Trophoblast cell (in vitro differentiated cells and primary cell): ENCODE measurements around the gene NATD1.

Experiments used
- DNase-seq, 2 donors: peaks; one replicate each; pipeline ENCODE4 v3.0.0-alpha.2; 2016
- H2AFZ ChIP-seq: 2 replicates; pipeline ENCODE4 v1.6.1; 2013; ENCODE audit warnings: low read length, moderate library complexity, mild to moderate bottlenecking; ENCODE audit not compliant: insufficient read depth, poor library complexity
- H2AK5ac ChIP-seq: 2 replicates; pipeline ENCODE4 v1.6.1; 2013; ENCODE audit warnings: mild to moderate bottlenecking, low read length
- H2BK120ac ChIP-seq: 2 replicates; pipeline ENCODE4 v1.6.1; 2013; ENCODE audit warnings: low read length, mild to moderate bottlenecking, moderate library complexity; ENCODE audit not compliant: insufficient read depth, poor library complexity
- H2BK12ac ChIP-seq: 2 replicates; pipeline ENCODE4 v1.6.1; 2013; ENCODE audit warnings: mild to moderate bottlenecking, low read length, moderate library complexity
- H2BK5ac ChIP-seq: 2 replicates; pipeline ENCODE4 v1.6.1; 2013; ENCODE audit warnings: low read length, low read depth, moderate library complexity, mild to moderate bottlenecking; ENCODE audit not compliant: poor library complexity
- H3K14ac ChIP-seq: 2 replicates; pipeline ENCODE4 v1.6.1; 2013; ENCODE audit warnings: mild to moderate bottlenecking, low read length
- H3K18ac ChIP-seq: 2 replicates; pipeline ENCODE4 v1.6.1; 2013; ENCODE audit warnings: mild to moderate bottlenecking, low read length
- H3K23ac ChIP-seq: 2 replicates; pipeline ENCODE4 v1.6.1; 2013; ENCODE audit warnings: low read length
- H3K27ac ChIP-seq: 2 replicates; pipeline ENCODE4 v1.5.1; 2013; ENCODE audit warnings: low read depth, mild to moderate bottlenecking, inconsistent platforms, low read length, moderate library complexity
- H3K27me3 ChIP-seq: 2 replicates; pipeline ENCODE4 v1.6.1; 2013; ENCODE audit warnings: inconsistent platforms, mild to moderate bottlenecking, low read length, moderate library complexity; ENCODE audit not compliant: insufficient read depth
- H3K36me3 ChIP-seq, 2 experiments: 1 replicate in 1 of 2; 2 replicates in 1 of 2; pipeline ENCODE4 v1.6.1; 2013; ENCODE audit warnings: low read length in 2 of 2, mild to moderate bottlenecking in 2 of 2, moderate library complexity in 1 of 2; ENCODE audit not compliant: insufficient read depth in 2 of 2, control insufficient read depth in 1 of 2
- H3K4ac ChIP-seq: 2 replicates; pipeline ENCODE4 v1.6.1; 2013; ENCODE audit warnings: low read depth, mild to moderate bottlenecking, low read length, moderate library complexity
- H3K4me1 ChIP-seq, 2 experiments: 1 replicate in 1 of 2; 2 replicates in 1 of 2; pipeline ENCODE4 v1.6.1; 2013; ENCODE audit warnings: low read length in 2 of 2, mild to moderate bottlenecking in 2 of 2, moderate library complexity in 1 of 2; ENCODE audit not compliant: insufficient read depth in 2 of 2, control insufficient read depth in 1 of 2
- H3K4me2 ChIP-seq: 2 replicates; pipeline ENCODE4 v1.6.1; 2013; ENCODE audit warnings: inconsistent platforms, mild to moderate bottlenecking, low read length, moderate library complexity
- H3K4me3 ChIP-seq: 2 replicates; pipeline ENCODE4 v1.5.1; 2013; ENCODE audit warnings: mild to moderate bottlenecking, low read depth, low read length, inconsistent platforms
- H3K79me1 ChIP-seq: one replicate; pipeline ENCODE4 v1.6.1; 2013; ENCODE audit warnings: low read length
- H3K79me2 ChIP-seq: 2 replicates; pipeline ENCODE4 v1.6.1; 2013; ENCODE audit warnings: low read length, mild to moderate bottlenecking; ENCODE audit not compliant: control insufficient read depth, insufficient read depth, poor library complexity
- H3K9ac ChIP-seq: 2 replicates; pipeline ENCODE4 v1.6.1; 2013; ENCODE audit warnings: mild to moderate bottlenecking, low read length
- H3K9me3 ChIP-seq: 2 replicates; pipeline ENCODE4 v1.6.1; 2013; ENCODE audit warnings: low read depth, mild to moderate bottlenecking, control low read depth, inconsistent platforms, low read length; ENCODE audit not compliant: insufficient read depth
- H4K12ac ChIP-seq: 2 replicates; pipeline ENCODE4 v1.6.1; 2013; ENCODE audit warnings: low read depth, mild to moderate bottlenecking, low read length, moderate library complexity
- H4K8ac ChIP-seq: 2 replicates; pipeline ENCODE4 v1.6.1; 2013; ENCODE audit warnings: low read depth, mild to moderate bottlenecking, low read length, moderate library complexity
- H4K91ac ChIP-seq: one replicate; pipeline ENCODE4 v1.6.1; 2013; ENCODE audit warnings: low read depth, mild to moderate bottlenecking, low read length, moderate library complexity
- WGBS: extraction: QIAGEN DNeasy Blood & Tissue Kit; methylation state at CpG from one replicate; pipeline ENCODE4 v1.1.7; 2013; ENCODE audit warnings: missing lambda C conversion rate; ENCODE audit not compliant: insufficient read length, insufficient coverage; ENCODE audit errors: extremely low coverage; 5-methylcytosine and 5-hydroxymethylcytosine counted together

NATD1 gene

GRCh38 chr17:21286909-21287702 is 33.9 kb upstream of the NATD1 start:
- H2BK12ac ChIP-seq, result no peak overlapping the region
- no peak overlapping the region for H4K12ac ChIP-seq
- H4K8ac ChIP-seq, result no peak overlapping the region
- no peak overlapping the region for H2BK120ac ChIP-seq
- H3K36me3 ChIP-seq, result peaks cover 4 to 7% of the 10 kb centered on the region in 2 experiments
- DNase-seq, result peak in 1 of 2 donors; percentile 67
- no CpG with 5 or more reads among the region's 9 CpGs for WGBS
- H3K14ac ChIP-seq, result no peak overlapping the region
- H3K4me2 ChIP-seq, result peak overlapping the region; percentile 81
- H3K23ac ChIP-seq, result no peak overlapping the region
- H4K91ac ChIP-seq, result no peak overlapping the region
- H3K18ac ChIP-seq, result peak overlapping the region; percentile 2
- H3K79me2 ChIP-seq, result peaks cover 13% of the 10 kb centered on the region
- peaks cover 21 to 33% of the 10 kb centered on the region in 2 experiments for H3K4me1 ChIP-seq
- H3K27ac ChIP-seq, result no peak overlapping the region
- peaks cover 9% of the 10 kb centered on the region for H3K79me1 ChIP-seq
- H3K27me3 ChIP-seq, result no peaks in the 10 kb centered on the region
- no peak overlapping the region for H3K4me3 ChIP-seq
- H2AFZ ChIP-seq, result no peak overlapping the region
- H3K9me3 ChIP-seq, result peaks cover 6% of the 10 kb centered on the region
- no peak overlapping the region for H3K9ac ChIP-seq
- peak overlapping the region; percentile 53 for H3K4ac ChIP-seq
- no peak overlapping the region for H2BK5ac ChIP-seq
- no peak overlapping the region for H2AK5ac ChIP-seq

GRCh38 chr17:21286066-21286770 is 33.0 kb upstream of the NATD1 start:
- no peak overlapping the region for H2AFZ ChIP-seq
- peak overlapping the region; percentile 81 for H3K4me2 ChIP-seq
- H3K23ac ChIP-seq, result no peak overlapping the region
- peaks cover 4% of the 10 kb centered on the region in 2 experiments for H3K36me3 ChIP-seq
- no peak overlapping the region for H4K8ac ChIP-seq
- H3K9me3 ChIP-seq, result no peaks in the 10 kb centered on the region
- peak overlapping the region; percentile 25 for H3K4me3 ChIP-seq
- no peak overlapping the region for H4K12ac ChIP-seq
- H3K18ac ChIP-seq, result peak overlapping the region; percentile 4
- H3K4ac ChIP-seq, result peak overlapping the region; percentile 13
- H3K79me1 ChIP-seq, result peaks cover 9% of the 10 kb centered on the region
- H3K14ac ChIP-seq, result peak overlapping the region; percentile 11
- H2BK5ac ChIP-seq, result peak overlapping the region; percentile 1
- no peak overlapping the region for H2BK12ac ChIP-seq
- whole genome bisulfite sequencing, result no CpG with 5 or more reads among the region's 16 CpGs
- peaks cover 13% of the 10 kb centered on the region for H3K79me2 ChIP-seq
- peak; percentile 94 to 96 for DNase-seq
- no peak overlapping the region for H2BK120ac ChIP-seq
- H3K9ac ChIP-seq, result no peak overlapping the region
- peaks cover 21 to 33% of the 10 kb centered on the region in 2 experiments for H3K4me1 ChIP-seq
- no peak overlapping the region for H3K27ac ChIP-seq
- H4K91ac ChIP-seq, result peak overlapping the region; percentile 23
- H2AK5ac ChIP-seq, result no peak overlapping the region
- H3K27me3 ChIP-seq, result no peaks in the 10 kb centered on the region

GRCh38 chr17:21285164-21286065 is 32.2 kb upstream of the NATD1 start:
- DNase-seq, result peak in 1 of 2 donors; percentile 58
- no peak overlapping the region for H2BK12ac ChIP-seq
- H3K4me1 ChIP-seq, result peaks cover 21 to 33% of the 10 kb centered on the region in 2 experiments
- peaks cover 9% of the 10 kb centered on the region for H3K79me1 ChIP-seq
- no peak overlapping the region for H3K23ac ChIP-seq
- H2AFZ ChIP-seq, result peak overlapping the region; percentile 53
- no peak overlapping the region for H4K12ac ChIP-seq
- H4K91ac ChIP-seq, result no peak overlapping the region
- no CpG with 5 or more reads among the region's 16 CpGs for WGBS
- H3K27me3 ChIP-seq, result no peaks in the 10 kb centered on the region
- H3K18ac ChIP-seq, result peak overlapping the region; percentile 24
- H2BK120ac ChIP-seq, result no peak overlapping the region
- no peak overlapping the region for H2AK5ac ChIP-seq
- peak overlapping the region; percentile 75 for H3K14ac ChIP-seq
- H3K4me2 ChIP-seq, result peak overlapping the region; percentile 81
- peak overlapping the region; percentile 42 for H3K9ac ChIP-seq
- H2BK5ac ChIP-seq, result peak overlapping the region; percentile 24
- H3K4me3 ChIP-seq, result peak overlapping the region; percentile 78
- H3K9me3 ChIP-seq, result no peaks in the 10 kb centered on the region
- H3K36me3 ChIP-seq, result peaks cover 4% of the 10 kb centered on the region in 2 experiments
- peak overlapping the region; percentile 50 for H3K4ac ChIP-seq
- peaks cover 13% of the 10 kb centered on the region for H3K79me2 ChIP-seq
- peak overlapping the region; percentile 10 for H4K8ac ChIP-seq
- H3K27ac ChIP-seq, result no peak overlapping the region
